ENCODE measurements around the gene LEKR1.
"Not testable (repeated sequence)": the region's sequence is repeated elsewhere in the genome, so short reads cannot be mapped to it uniquely, and the experiment has no call there.

The LEKR1 gene

DNA sequence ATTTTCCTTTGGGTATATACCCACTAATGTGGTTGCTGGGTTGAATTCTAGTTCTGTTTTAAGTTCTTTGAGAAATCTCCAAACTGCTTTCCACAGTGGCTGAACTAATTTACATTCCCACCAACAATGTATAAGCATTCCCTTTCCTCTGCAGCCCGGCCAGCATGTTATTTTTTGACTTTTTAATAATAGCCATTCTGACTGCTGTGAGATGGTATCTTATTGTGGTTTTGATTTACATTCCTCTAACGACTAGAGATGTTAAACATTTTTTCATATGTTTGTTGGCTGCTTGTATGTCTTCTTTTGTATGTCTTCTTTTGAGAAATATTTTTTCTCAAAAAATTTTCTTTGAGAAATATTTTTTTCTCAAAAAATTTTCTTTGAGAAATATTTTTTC is 84.7 kb downstream of the LEKR1 start:
- H3K27ac Mint-ChIP-seq; H3K9me3 Mint-ChIP-seq; ATAC-seq (replicated peaks); H3K4me1 Mint-ChIP-seq (ENCODE audit: low read depth in 2 of 2); DNase-seq; H3K4me3 Mint-ChIP-seq; H3K36me3 Mint-ChIP-seq (ENCODE audit: insufficient read depth): not testable (repeated sequence)
- H3K27me3 Mint-ChIP-seq, result peaks cover 0 to 14% of the 10 kb centered on the region in 2 donors

DNA sequence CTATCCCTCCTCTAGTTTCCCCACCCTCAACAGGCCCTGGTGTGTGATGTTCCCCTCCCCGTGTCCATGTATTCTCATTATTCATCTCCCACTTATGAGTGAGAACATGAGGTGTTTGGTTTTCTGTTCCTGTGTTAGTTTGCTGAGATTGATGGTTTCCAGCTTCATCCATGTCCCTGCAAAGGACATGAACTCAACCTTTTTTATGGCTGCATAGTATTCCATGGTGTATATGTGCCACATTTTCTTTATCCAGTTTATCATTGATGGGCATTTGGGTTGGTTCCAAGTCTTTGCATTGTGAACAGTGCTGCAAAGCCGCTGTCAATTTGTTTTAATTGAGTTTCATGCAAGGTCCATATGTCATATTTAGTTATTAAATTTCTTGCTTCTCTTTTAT is 88.1 kb downstream of the LEKR1 start:
- H3K27me3 Mint-ChIP-seq; H3K4me3 Mint-ChIP-seq; H3K27ac Mint-ChIP-seq; H3K36me3 Mint-ChIP-seq (ENCODE audit: insufficient read depth); DNase-seq; ATAC-seq (replicated peaks); H3K4me1 Mint-ChIP-seq (ENCODE audit: low read depth in 2 of 2); H3K9me3 Mint-ChIP-seq: not testable (repeated sequence)

DNA sequence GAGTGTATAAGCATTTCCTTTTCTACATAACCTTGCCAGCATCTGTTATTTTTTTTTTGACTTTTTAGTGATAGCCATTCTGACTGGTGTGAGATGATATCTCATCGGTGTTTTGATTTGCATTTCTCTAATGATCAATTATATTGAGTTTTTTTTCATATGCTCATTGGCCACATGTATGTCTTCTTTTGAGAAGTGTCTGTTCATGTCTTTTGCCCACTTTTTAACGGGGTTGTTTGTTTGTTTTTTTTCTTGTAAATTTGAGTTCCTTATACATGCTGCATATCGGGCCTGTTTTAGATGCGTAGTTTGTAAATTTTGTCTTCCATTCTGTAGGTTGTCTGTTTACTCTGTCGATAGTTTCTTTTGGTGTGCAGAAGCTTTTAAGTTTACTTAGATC is 89.2 kb downstream of the LEKR1 start:
- Mint-ChIP-seq H3K4me3 (no peak overlapping the region), H3K4me1 (ENCODE audit: low read depth in 2 of 2) (no peaks in the 10 kb centered on the region), H3K27me3 (peaks cover 0 to 8% of the 10 kb centered on the region in 2 donors), H3K36me3 (ENCODE audit: insufficient read depth) (no peaks in the 10 kb centered on the region), H3K27ac (no peak overlapping the region), H3K9me3 (no peaks in the 10 kb centered on the region)
- DNase-seq (no peak), ATAC-seq (replicated peaks) (no peak)

DNA sequence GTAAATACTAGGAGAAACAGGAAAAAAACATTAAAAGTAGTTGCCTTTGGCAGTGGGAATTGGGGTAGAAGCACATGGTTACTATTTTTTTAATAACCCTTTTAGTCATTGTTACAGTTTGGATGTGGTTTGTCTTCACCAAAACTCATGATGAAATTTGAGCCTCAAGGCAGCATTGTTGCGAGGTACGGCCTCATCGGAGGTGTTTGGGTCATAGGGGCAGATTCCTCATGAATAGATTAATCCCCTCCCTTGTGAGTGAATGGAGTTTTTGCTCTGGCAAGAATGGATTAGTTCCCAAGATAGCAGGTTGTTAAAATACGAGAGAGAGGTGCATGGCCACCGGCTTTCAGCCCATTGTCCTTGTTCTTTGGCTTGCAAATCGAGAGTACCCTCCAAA is 92.6 kb downstream of the LEKR1 start:
- Mint-ChIP-seq H3K27ac (no peak overlapping the region), H3K4me3 (no peak overlapping the region)

DNA sequence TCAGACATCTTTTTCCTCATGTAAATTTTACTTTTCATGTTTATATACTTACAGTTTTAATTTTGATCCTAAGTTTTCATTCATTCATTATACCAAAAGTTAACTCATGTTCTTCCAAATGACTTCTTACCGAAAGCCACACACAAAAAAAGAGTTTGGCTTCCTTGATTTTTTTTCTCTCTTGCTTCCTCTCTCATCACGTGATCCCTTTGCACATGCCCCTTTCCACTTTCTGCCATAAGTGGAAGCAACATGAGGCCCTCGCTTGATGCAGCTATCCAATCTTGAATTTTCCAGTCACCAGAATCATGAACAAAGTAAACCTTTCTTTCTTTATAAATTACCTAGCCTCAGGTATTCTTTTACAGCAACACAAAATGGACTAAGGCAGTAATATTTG is 93.7 kb downstream of the LEKR1 start:
- Mint-ChIP-seq H3K9me3 (peaks cover 0 to 3% of the 10 kb centered on the region in 2 donors), H3K27ac (no peak overlapping the region), H3K4me1 (ENCODE audit: low read depth in 2 of 2) (no peaks in the 10 kb centered on the region), H3K27me3 (peaks cover 0 to under 1% of the 10 kb centered on the region in 2 donors), H3K4me3 (no peak overlapping the region), H3K36me3 (ENCODE audit: insufficient read depth) (no peaks in the 10 kb centered on the region)
- no peak for ATAC-seq (replicated peaks)
- DNase-seq, result no peak

More for the DNA sequence above, 92.6 kb downstream of the LEKR1 start:
- DNase-seq, result no peak
- Mint-ChIP-seq H3K9me3 (no peaks in the 10 kb centered on the region), H3K4me1 (ENCODE audit: low read depth in 2 of 2) (no peaks in the 10 kb centered on the region), H3K36me3 (ENCODE audit: insufficient read depth) (no peaks in the 10 kb centered on the region), H3K27me3 (peaks cover 0 to 8% of the 10 kb centered on the region in 2 donors)
- ATAC-seq (replicated peaks), result no peak

DNA sequence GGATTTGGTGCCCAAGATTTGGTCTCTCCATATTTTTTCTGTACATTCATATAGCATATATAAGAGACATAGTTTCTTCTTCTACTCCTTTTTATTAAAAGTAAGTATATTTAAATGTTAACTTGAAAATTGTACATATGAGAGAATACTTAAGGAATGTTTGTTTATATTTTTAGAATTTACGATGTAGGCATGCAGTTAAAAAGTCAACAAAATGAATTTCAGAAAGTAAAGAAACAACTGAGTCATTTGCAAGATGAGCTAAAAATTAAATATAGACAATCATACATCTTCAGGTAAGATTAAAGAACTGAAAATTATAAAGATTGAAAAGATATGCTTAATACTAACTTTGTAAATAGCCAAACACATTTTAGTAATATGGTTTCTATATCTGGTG is 94.2 kb downstream of the LEKR1 start:
- Mint-ChIP-seq H3K36me3 (ENCODE audit: insufficient read depth) (no peaks in the 10 kb centered on the region), H3K9me3 (peaks cover 0 to 3% of the 10 kb centered on the region in 2 donors), H3K27me3 (no peaks in the 10 kb centered on the region), H3K4me3 (no peak overlapping the region), H3K4me1 (ENCODE audit: low read depth in 2 of 2) (no peaks in the 10 kb centered on the region), H3K27ac (no peak overlapping the region)
- DNase-seq (no peak), ATAC-seq (replicated peaks) (no peak)

DNA sequence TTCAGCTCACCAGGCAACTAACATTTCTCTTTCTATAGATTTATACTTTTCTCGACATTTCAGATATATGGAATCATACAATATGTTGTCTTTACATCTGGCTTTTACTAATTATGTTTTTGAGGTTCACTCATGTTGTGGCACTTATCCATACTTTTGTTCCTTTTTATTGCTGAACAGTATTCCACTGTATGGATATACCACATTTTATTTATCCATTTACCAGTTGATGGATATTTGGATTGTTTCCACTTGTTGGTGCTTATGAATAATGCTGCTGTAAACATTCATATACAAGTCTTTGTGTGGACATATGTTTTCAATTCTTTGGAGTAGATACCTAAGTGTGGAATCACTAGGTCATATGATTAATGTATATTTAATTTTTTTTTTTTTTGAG is 97.2 kb downstream of the LEKR1 start:
- Mint-ChIP-seq H3K27ac (no peak overlapping the region), H3K9me3 (peaks cover 0 to 3% of the 10 kb centered on the region in 2 donors), H3K27me3 (no peaks in the 10 kb centered on the region), H3K36me3 (ENCODE audit: insufficient read depth) (no peaks in the 10 kb centered on the region), H3K4me3 (no peak overlapping the region), H3K4me1 (ENCODE audit: low read depth in 2 of 2) (no peaks in the 10 kb centered on the region)
- ATAC-seq (replicated peaks) (no peak), DNase-seq (no peak)

DNA sequence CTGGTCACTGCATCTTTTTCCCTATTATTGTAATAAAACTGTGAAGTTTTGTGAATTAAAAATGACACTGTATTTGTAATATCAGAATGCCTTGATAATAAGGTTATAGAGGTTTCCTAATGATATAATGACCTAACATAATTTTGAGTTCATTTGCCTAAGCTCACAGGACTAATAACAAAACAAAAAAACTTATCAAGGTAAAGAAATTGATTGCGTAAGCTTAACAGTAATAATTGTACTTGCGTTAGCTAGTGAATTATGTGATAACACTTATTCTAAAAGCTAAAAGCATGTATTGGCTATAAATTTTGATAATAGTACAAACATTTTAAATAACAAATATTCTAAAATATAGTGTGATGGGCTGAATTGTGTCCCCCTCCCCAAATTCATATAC is 112.6 kb downstream of the LEKR1 start:
- Mint-ChIP-seq H3K4me1 (ENCODE audit: low read depth in 2 of 2) (no peaks in the 10 kb centered on the region), H3K36me3 (ENCODE audit: insufficient read depth) (no peaks in the 10 kb centered on the region), H3K27me3 (no peaks in the 10 kb centered on the region), H3K9me3 (no peaks in the 10 kb centered on the region), H3K4me3 (no peak overlapping the region), H3K27ac (no peak overlapping the region)
- no peak for DNase-seq
- no peak for ATAC-seq (replicated peaks)

DNA sequence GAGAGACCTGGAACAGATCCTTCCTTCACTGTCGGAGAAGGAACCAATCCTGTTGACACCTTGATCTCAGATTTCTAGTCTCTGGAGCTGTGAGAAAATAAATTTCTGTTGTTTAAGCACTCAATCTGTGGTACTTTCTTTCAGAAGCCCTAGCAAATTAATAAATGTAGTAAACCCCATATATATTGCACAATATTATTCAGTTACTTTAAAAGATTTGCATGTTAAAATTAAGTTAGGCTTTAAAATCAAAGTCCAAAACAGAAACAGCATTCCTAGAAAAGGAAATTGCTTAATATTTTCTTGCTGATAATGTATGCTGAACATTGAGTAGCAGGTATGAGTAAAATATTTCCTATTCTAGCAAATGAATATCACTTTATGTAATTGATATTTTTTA is 113.2 kb downstream of the LEKR1 start:
- Mint-ChIP-seq H3K27ac (no peak overlapping the region), H3K4me1 (ENCODE audit: low read depth in 2 of 2) (no peaks in the 10 kb centered on the region), H3K36me3 (ENCODE audit: insufficient read depth) (no peaks in the 10 kb centered on the region), H3K4me3 (no peak overlapping the region), H3K27me3 (no peaks in the 10 kb centered on the region), H3K9me3 (no peaks in the 10 kb centered on the region)
- ATAC-seq (replicated peaks), result no peak
- no peak for DNase-seq

DNA sequence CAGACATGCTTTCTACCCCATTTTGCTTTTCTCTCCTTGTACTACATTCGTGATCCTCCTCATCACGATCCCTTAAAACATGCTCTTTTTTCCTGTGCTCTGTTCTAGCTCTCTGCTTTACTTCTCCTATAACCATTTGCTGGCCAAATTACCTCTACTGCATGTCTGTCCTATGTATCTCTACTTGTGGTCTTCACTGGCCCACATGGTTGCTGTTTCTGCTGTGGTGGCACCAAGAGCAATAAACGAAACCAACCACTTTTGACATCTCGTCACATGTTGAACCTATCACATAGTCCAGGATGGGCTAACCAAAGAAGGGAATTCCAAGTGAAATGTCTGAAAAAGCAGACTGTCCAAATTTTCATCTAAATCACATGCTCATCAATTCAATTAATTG is 115.2 kb downstream of the LEKR1 start:
- Mint-ChIP-seq H3K27me3 (no peaks in the 10 kb centered on the region), H3K9me3 (no peaks in the 10 kb centered on the region), H3K27ac (no peak overlapping the region), H3K4me3 (no peak overlapping the region), H3K4me1 (ENCODE audit: low read depth in 2 of 2) (no peaks in the 10 kb centered on the region), H3K36me3 (ENCODE audit: insufficient read depth) (no peaks in the 10 kb centered on the region)
- DNase-seq, result no peak
- no peak for ATAC-seq (replicated peaks)

DNA sequence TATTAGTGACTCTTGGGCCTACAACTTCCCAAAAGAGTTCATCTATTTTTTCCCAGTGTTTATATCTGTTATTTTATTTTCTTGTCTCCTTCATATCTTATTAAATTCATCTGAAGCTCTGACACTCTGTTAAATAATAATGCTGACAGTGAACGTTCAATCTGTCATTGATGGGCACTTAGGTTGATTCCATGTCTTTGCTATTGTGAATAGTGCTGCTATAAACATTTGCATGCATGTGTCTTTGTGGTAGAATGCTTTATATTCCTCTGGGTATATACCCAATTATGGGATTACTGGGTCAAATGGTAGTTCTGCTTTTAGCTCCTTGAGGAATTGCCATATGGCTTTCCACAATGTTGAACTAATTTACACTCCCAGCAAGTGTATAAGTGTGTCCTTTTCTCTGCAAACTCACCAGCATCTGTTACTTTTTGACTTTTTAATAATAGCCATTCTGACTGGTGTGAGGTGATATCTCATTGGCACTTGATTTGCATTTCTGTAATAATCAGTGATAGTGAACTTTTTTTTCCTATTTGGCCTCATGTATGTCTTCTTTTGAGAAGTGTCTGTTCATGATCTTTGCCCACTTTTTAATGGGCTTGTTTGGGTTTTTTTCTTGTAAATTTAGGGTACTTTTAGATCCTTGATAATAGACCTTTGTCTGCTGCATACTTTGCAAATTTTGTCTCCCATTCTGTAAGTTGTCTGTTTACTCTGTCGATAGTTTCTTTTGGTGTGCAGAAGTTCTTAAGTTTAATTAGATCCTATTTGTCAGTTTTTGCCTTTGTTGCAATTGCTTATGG is 122.5 kb downstream of the LEKR1 start:
- H3K27me3 Mint-ChIP-seq, result peaks cover 0 to 12% of the 10 kb centered on the region in 2 donors
- no peaks in the 10 kb centered on the region for H3K4me1 Mint-ChIP-seq (ENCODE audit: low read depth in 2 of 2)
- ATAC-seq (replicated peaks) (no peak), DNase-seq (no peak)
- no peak overlapping the region for H3K4me3 Mint-ChIP-seq
- H3K27ac Mint-ChIP-seq, result no peak overlapping the region
- H3K9me3 Mint-ChIP-seq, result no peaks in the 10 kb centered on the region
- no peaks in the 10 kb centered on the region for H3K36me3 Mint-ChIP-seq (ENCODE audit: insufficient read depth)

DNA sequence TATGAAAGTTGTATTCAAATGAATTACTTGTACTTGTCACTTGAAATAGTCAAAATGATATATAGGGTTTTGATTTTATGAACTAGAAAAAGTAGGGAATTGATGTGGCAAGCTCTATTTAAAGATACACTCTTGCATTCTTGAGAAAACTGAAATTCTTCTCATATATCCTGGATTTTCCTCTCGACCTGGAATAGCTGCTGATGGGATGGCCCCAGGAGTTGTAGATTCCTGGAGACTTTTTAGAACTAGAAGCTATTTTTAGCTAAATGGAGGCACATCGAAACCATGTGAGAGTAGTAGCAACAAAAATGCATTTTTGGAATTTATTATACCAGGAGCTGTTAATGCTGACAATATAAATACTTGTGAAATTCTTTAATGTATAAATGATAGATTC is 125.9 kb downstream of the LEKR1 start:
- ATAC-seq (replicated peaks), result no peak
- no peak overlapping the region for H3K27ac Mint-ChIP-seq
- no peaks in the 10 kb centered on the region for H3K36me3 Mint-ChIP-seq (ENCODE audit: insufficient read depth)
- DNase-seq, result no peak
- H3K4me1 Mint-ChIP-seq (ENCODE audit: low read depth in 2 of 2), result no peaks in the 10 kb centered on the region
- H3K4me3 Mint-ChIP-seq, result no peak overlapping the region
- H3K27me3 Mint-ChIP-seq, result peaks cover 0 to 14% of the 10 kb centered on the region in 2 donors
- H3K9me3 Mint-ChIP-seq, result no peaks in the 10 kb centered on the region

DNA sequence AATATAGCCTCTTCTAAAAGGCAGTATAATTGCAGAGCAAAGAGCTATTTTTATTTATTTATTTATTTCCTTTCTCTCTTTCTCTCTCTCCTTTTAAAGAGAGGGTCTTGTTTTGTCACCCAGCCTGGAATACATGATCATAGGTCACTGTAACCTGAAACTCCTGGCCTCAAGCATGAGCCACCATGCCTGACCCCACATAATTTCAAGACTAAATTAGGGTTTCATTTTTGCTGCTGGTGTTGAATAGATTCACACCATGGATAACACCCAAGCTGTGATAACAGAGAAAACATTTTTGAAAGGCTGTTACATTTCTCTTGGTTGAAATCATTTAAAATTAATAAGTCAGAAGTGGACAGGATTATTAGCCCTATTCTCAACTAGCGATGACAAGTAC is 131.6 kb downstream of the LEKR1 start:
- no peak overlapping the region for H3K4me3 Mint-ChIP-seq
- ATAC-seq (replicated peaks), result no peak
- H3K27me3 Mint-ChIP-seq, result peaks cover 0 to 6% of the 10 kb centered on the region in 2 donors
- H3K27ac Mint-ChIP-seq, result no peak overlapping the region
- no peaks in the 10 kb centered on the region for H3K9me3 Mint-ChIP-seq
- no peak for DNase-seq
- no peaks in the 10 kb centered on the region for H3K4me1 Mint-ChIP-seq (ENCODE audit: low read depth in 2 of 2)
- no peaks in the 10 kb centered on the region for H3K36me3 Mint-ChIP-seq (ENCODE audit: insufficient read depth)

DNA sequence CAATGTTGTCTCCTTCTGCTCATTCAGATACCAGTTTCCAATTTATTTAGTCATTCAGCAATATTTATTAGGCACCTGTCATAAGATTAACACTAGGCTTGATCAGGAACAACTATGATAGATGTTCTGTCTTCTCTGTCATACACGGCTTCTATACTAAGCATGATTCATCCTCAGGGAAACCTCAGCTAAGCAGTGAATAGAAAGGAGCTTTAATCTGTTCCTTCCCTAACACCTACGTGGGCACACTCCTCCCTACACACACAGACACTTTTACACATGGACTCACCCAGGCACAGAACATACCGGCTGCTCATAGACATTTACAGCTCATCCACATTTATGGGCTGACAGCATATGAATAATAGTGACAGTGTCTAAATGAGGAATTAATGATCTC is 136.9 kb downstream of the LEKR1 start:
- Mint-ChIP-seq H3K27ac (no peak overlapping the region), H3K9me3 (no peaks in the 10 kb centered on the region), H3K36me3 (ENCODE audit: insufficient read depth) (no peaks in the 10 kb centered on the region), H3K4me3 (no peak overlapping the region), H3K27me3 (peaks cover 0 to 9% of the 10 kb centered on the region in 2 donors), H3K4me1 (ENCODE audit: low read depth in 2 of 2) (no peaks in the 10 kb centered on the region)
- DNase-seq, result no peak
- no peak for ATAC-seq (replicated peaks)

All from effector memory CD8-positive, alpha-beta T cell (primary cell).